Measurements from ENCODE around the gene MIAT. TPM values are rescaled to one million over a fixed set of nuclear protein-coding genes. Genes with fewer than 3 reads are reported as not detected.

Gene MIAT
- total and polyA plus RNA-seq, 2 donors (not counting 3 experiments of a cell fraction or from before 2014, with no cell fraction given) = 0.03 to 0.80 TPM

DNA sequence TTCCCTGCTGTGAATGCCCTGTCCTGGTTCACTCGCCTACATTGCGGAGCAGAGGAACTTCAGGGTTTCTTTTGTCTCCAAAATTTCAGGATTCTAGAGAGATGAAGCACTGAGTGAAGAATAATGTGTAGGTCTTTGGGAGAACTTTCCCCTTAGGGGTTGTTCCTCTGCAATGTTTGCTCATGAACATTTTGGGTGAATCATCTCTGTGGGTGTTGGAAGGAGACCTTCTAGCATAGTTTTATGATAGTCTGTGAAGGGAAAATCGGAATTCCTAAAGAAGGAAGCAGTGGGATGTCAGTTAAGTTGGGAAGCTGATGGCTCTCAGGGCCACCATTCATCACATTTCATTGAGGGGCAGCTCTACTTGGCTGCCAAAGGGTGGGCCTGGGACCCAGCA is 64.8 kb downstream of the MIAT start:
- Histone ChIP-seq H3K27me3 (ENCODE audit: control insufficient read depth in 2 of 2, insufficient read depth in 2 of 2, low read length in 2 of 2) (no peaks in the 10 kb centered on the region), H3K27ac (ENCODE audit: insufficient read depth, low read depth, low read length) (no peak overlapping the region), H3K4me3 (replicated peaks in 1 of 3; ENCODE audit: insufficient read depth in 1 of 3, low read depth in 1 of 3, low read length in 3 of 3) (no peak overlapping the region), H3K9ac (replicated peaks; ENCODE audit: extremely low read depth, insufficient read depth, low read length) (no peak overlapping the region), H3K9me3 (replicated peaks; ENCODE audit: control insufficient read depth, insufficient read depth, low read length) (no peaks in the 10 kb centered on the region), H3K4me1 (ENCODE audit: control insufficient read depth, extremely low read depth, insufficient read depth, low read length) (peaks cover 10% of the 10 kb centered on the region), H3K9me1 (replicated peaks; ENCODE audit: control insufficient read depth, extremely low read depth, insufficient read depth, low read length) (no peaks in the 10 kb centered on the region), H4K20me1 (replicated peaks; ENCODE audit: control insufficient read depth, extremely low read depth, insufficient read depth, low read length) (no peaks in the 10 kb centered on the region), H2AFZ (ENCODE audit: low read depth, low read length) (no peak overlapping the region), H3K79me2 (ENCODE audit: control insufficient read depth, insufficient read depth, low read length) (no peaks in the 10 kb centered on the region), H3K4me2 (ENCODE audit: insufficient read depth, low read length) (no peak overlapping the region), H3K36me3 (ENCODE audit: control insufficient read depth in 2 of 2, extremely low read depth in 1 of 2, insufficient read depth in 2 of 2, low read length in 2 of 2) (no peaks in the 10 kb centered on the region)
- FAIRE-seq = no peak
- DNase-seq (ENCODE audit: low read depth, low spot score) = no peak
- CTCF ChIA-PET = no interaction called here
- TF ChIP-seq FOS (IDR thresholded peaks at IDR 0.05; ENCODE audit: borderline replicate concordance, insufficient read depth, low read length) (no peak), POLR2A (IDR thresholded peaks at IDR 0.05; ENCODE audit: low read depth, low read length) (no peak), CTCF (IDR thresholded peaks at IDR 0.05; ENCODE audit: extremely low read depth in 1 of 2, insufficient read depth in 1 of 2, low read depth in 1 of 2, low read length in 2 of 2) (no peak), JUN (IDR thresholded peaks at IDR 0.05; ENCODE audit: borderline replicate concordance, insufficient read depth, insufficient read length, low read depth) (no peak), POLR2AphosphoS5 (IDR thresholded peaks at IDR 0.05; ENCODE audit: insufficient read depth, low read depth, low read length) (no peak), EZH2 (IDR thresholded peaks at IDR 0.05; ENCODE audit: borderline replicate concordance, low read depth, low read length, severe bottlenecking) (no peak), GATA2 (IDR thresholded peaks at IDR 0.05; ENCODE audit: insufficient read depth, insufficient read length, low read depth, low read length) (no peak), MYC (IDR thresholded peaks at IDR 0.05; ENCODE audit: low read depth, low read length) (no peak)
- TF ChIP-seq, protein P1, sequence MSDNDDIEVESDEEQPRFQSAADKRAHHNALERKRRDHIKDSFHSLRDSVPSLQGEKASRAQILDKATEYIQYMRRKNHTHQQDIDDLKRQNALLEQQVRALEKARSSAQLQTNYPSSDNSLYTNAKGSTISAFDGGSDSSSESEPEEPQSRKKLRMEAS (IDR thresholded peaks at IDR 0.05; ENCODE audit: insufficient read depth, insufficient read length) = no peak
- dilution Hi-C loops (cut with MboI; ENCODE audit: extremely low pct_ligation_motif_present, low sequenced_read_pairs) (no loop called here), intact Hi-C loops (cut with micrococcal nuclease) (no loop called here)
- no TSS peak for BruUV-seq (replicated peaks)
- POLR2A ChIA-PET = no interaction called here
